GM12878 (cell line): ENCODE results near the gene FAM227A.

ENCODE experiments used
- BHLHE40 ChIP-seq, 2 experiments: fragments of 450-650 bp in 1 of 2; IDR thresholded peaks; 2 replicates each; pipeline ENCODE4 v1.6.1; 2011 to 2017; ENCODE audit warnings: low read depth in 2 of 2, borderline replicate concordance in 1 of 2, improper control_type of control experiment in 1 of 2, low read length in 1 of 2, mild to moderate bottlenecking in 1 of 2
- BMI1 ChIP-seq: fragments of 450-650 bp; IDR thresholded peaks from 2 replicates; pipeline ENCODE4 v1.6.1; 2016; ENCODE audit warnings: mild to moderate bottlenecking, moderate library complexity, borderline replicate concordance
- CHD2 ChIP-seq: IDR thresholded peaks from 2 replicates; pipeline ENCODE4 v1.6.1; 2011; ENCODE audit warnings: low read depth, low read length, improper control_type of control experiment, borderline replicate concordance
- EZH2 ChIP-seq: IDR thresholded peaks from 2 replicates; pipeline ENCODE4 v1.6.1; 2012; ENCODE audit warnings: low read depth, mild to moderate bottlenecking, control low read depth, inconsistent platforms, low read length, borderline replicate concordance; ENCODE audit not compliant: control insufficient read depth
- RCOR1 ChIP-seq: conservative IDR thresholded peaks from 2 replicates; pipeline ENCODE4 v1.6.1; 2012; ENCODE audit warnings: low read depth, low read length, improper control_type of control experiment
- ZBTB40 ChIP-seq: fragments of 450-650 bp; IDR thresholded peaks from 2 replicates; pipeline ENCODE4 v1.6.1; 2016; ENCODE audit warnings: mild to moderate bottlenecking, moderate library complexity, borderline replicate concordance
- TF ChIP-seq, protein P1 (sequence below), 3 experiments: IDR thresholded peaks in 2 of 3; conservative IDR thresholded peaks in 1 of 3; 2 replicates each; pipeline ENCODE4 v1.5.1; 2011; ENCODE audit warnings: low read depth in 3 of 3, low read length in 3 of 3, mild to moderate bottlenecking in 3 of 3, control low read depth in 2 of 3, moderate library complexity in 2 of 3, inconsistent platforms in 1 of 3, mixed read lengths in 1 of 3; ENCODE audit not compliant: control insufficient read depth in 2 of 3, insufficient read depth in 1 of 3; ENCODE audit errors: extremely low read depth in 1 of 3
- TF ChIP-seq, protein P2 (sequence below): fragments of 450-650 bp; IDR thresholded peaks from 2 replicates; pipeline ENCODE4 v1.6.1; 2017; ENCODE audit warnings: mild to moderate bottlenecking

DNA sequence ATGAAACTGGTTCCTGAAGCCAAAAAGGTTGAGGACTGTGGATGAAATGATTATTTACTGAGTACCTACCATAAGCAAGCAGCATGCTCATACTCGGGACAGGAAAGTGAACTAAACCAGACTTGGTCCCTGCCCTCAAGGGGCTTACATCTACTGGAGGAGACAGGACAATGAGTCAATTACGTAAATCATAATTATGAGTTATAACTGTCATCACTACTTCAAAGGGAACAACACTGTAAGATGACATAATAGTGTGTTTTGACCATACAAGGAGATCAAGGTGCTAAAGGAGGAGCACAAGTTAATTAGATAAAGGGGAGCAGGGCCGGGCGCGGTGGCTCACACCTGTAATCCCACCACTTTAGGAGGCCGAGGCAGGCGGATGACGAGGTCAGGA, 2.5 kb downstream of the FAM227A start:
- no peak for TF ChIP-seq EZH2
- no peak for TF ChIP-seq ZBTB40
- TF ChIP-seq, protein P1, sequence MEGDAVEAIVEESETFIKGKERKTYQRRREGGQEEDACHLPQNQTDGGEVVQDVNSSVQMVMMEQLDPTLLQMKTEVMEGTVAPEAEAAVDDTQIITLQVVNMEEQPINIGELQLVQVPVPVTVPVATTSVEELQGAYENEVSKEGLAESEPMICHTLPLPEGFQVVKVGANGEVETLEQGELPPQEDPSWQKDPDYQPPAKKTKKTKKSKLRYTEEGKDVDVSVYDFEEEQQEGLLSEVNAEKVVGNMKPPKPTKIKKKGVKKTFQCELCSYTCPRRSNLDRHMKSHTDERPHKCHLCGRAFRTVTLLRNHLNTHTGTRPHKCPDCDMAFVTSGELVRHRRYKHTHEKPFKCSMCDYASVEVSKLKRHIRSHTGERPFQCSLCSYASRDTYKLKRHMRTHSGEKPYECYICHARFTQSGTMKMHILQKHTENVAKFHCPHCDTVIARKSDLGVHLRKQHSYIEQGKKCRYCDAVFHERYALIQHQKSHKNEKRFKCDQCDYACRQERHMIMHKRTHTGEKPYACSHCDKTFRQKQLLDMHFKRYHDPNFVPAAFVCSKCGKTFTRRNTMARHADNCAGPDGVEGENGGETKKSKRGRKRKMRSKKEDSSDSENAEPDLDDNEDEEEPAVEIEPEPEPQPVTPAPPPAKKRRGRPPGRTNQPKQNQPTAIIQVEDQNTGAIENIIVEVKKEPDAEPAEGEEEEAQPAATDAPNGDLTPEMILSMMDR (IDR thresholded peaks at IDR 0.05 in 2 of 3, conservative IDR thresholded peaks at IDR 0.05 in 1 of 3; ENCODE audit: control insufficient read depth in 2 of 3, extremely low read depth in 1 of 3, insufficient read depth in 1 of 3, low read depth in 3 of 3, low read length in 3 of 3), result no peak
- TF ChIP-seq CHD2, result no peak
- no peak for TF ChIP-seq RCOR1
- TF ChIP-seq BMI1, result no peak
- TF ChIP-seq, protein P2, sequence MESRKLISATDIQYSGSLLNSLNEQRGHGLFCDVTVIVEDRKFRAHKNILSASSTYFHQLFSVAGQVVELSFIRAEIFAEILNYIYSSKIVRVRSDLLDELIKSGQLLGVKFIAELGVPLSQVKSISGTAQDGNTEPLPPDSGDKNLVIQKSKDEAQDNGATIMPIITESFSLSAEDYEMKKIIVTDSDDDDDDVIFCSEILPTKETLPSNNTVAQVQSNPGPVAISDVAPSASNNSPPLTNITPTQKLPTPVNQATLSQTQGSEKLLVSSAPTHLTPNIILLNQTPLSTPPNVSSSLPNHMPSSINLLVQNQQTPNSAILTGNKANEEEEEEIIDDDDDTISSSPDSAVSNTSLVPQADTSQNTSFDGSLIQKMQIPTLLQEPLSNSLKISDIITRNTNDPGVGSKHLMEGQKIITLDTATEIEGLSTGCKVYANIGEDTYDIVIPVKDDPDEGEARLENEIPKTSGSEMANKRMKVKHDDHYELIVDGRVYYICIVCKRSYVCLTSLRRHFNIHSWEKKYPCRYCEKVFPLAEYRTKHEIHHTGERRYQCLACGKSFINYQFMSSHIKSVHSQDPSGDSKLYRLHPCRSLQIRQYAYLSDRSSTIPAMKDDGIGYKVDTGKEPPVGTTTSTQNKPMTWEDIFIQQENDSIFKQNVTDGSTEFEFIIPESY, result no peak
- TF ChIP-seq BHLHE40 (IDR thresholded peaks at IDR 0.05; ENCODE audit: borderline replicate concordance in 1 of 2, low read depth in 2 of 2, low read length in 1 of 2), result no peak
